ENCODE results near the gene ELF1. TPM values are rescaled to one million over a fixed set of nuclear protein-coding genes. Genes with fewer than 3 reads are reported as not detected.
A peak's percentile ranks its signal among the peaks of the same experiment; 100 is the strongest.
"Not testable (repeated sequence)": the region's sequence is repeated elsewhere in the genome, so short reads cannot be mapped to it uniquely, and the experiment has no call there.

ELF1 gene
- total RNA-seq, 1 donor from 2014 or later, result 136 TPM

DNA sequence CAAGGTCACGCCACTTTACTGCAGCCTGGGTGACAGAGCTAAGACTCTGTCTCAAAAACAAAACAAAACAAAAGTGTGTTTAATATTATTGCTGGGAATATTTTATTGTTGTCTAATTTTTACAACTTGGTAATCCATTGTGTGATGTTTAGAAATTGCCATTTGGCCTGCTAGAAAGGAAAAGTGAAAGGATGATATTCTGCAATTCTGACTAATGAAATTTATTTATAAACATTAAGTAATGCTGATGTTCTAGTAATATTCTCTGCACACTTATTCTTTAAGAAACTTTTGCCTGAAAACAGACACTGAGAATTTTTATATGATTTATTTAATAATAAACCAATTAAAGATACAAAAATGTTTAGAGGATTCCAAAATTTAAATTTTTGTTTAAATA is 87.4 kb downstream of the ELF1 start:
- TF ChIP-seq, protein P1, sequence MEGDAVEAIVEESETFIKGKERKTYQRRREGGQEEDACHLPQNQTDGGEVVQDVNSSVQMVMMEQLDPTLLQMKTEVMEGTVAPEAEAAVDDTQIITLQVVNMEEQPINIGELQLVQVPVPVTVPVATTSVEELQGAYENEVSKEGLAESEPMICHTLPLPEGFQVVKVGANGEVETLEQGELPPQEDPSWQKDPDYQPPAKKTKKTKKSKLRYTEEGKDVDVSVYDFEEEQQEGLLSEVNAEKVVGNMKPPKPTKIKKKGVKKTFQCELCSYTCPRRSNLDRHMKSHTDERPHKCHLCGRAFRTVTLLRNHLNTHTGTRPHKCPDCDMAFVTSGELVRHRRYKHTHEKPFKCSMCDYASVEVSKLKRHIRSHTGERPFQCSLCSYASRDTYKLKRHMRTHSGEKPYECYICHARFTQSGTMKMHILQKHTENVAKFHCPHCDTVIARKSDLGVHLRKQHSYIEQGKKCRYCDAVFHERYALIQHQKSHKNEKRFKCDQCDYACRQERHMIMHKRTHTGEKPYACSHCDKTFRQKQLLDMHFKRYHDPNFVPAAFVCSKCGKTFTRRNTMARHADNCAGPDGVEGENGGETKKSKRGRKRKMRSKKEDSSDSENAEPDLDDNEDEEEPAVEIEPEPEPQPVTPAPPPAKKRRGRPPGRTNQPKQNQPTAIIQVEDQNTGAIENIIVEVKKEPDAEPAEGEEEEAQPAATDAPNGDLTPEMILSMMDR (IDR thresholded peaks at IDR 0.05), result no peak
- intact Hi-C loops (cut with micrococcal nuclease), result no loop called here

DNA sequence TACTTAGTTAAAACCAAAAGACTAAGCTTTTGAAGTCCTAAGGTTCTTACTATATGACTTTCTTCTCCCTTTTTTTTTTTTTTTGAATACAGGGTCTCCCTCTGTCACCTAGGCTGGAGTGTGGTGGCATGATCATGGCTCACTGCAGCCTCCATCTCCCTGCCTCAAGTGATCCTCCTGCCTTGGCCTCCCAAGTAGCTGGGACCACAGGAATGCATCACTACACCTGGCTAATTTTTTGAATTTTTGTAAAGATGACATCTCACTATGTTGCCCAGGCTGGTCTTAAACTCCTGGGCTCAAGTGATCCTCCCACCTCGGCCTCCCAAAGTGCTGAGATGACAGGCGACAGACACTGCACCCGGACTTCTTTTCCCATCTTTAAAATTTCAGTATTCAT is 89.2 kb downstream of the ELF1 start:
- H3K4me3 Mint-ChIP-seq; H3K27ac Mint-ChIP-seq; H3K9me3 Mint-ChIP-seq; H3K27me3 Mint-ChIP-seq; CTCF ChIA-PET; ATAC-seq (ENCODE audit: low read depth); DNase-seq: not testable (repeated sequence)
- Mint-ChIP-seq H3K36me3 (ENCODE audit: low read depth) (peaks cover 47% of the 10 kb centered on the region), H3K4me1 (peaks cover 49% of the 10 kb centered on the region)
- POLR2A ChIA-PET, result interaction anchor here (1.3 kb wide), 1 partner anchor 8 kb away, joined by 6 read pairs; no protein-coding TSS in a partner anchor
- intact Hi-C loops (cut with micrococcal nuclease), result loop anchor here (10.0 kb wide), 1 partner anchor 1115 kb away; the partner anchor contains the start of gene DGKH

More for the DNA sequence above, 87.4 kb downstream of the ELF1 start:
- Mint-ChIP-seq H3K4me1 (peaks cover 53% of the 10 kb centered on the region), H3K36me3 (ENCODE audit: low read depth) (peaks cover 54% of the 10 kb centered on the region), H3K27ac (no peak overlapping the region), H3K4me3 (no peak overlapping the region), H3K9me3 (no peaks in the 10 kb centered on the region), H3K27me3 (no peaks in the 10 kb centered on the region)
- CTCF ChIA-PET, result no interaction called here
- POLR2A ChIA-PET, result no interaction called here
- no peak for DNase-seq
- ATAC-seq (ENCODE audit: low read depth), result no peak

DNA sequence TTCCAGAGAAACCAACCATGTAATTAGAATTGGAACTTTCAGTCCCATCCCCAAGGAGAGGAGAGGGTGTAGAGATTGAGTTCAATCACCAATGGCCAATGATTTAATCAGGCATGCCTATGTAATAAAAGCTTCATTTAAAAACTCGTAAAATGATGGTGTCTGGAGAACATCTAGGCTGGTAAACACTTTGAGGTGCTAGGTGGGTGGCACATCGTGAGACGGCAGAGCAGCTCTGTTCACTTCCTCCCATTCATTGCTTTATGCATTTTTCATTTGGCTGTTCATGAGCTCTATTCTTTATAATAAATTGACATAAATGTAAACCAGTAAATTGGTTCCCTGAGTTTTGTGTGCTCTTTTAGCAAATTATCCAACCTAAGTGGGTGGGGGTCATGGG is 90.1 kb downstream of the ELF1 start:
- Mint-ChIP-seq H3K4me3 (no peak overlapping the region), H3K27ac (peak overlapping the region; percentile 46), H3K4me1 (peaks cover 41% of the 10 kb centered on the region), H3K27me3 (no peaks in the 10 kb centered on the region), H3K36me3 (ENCODE audit: low read depth) (peaks cover 45% of the 10 kb centered on the region), H3K9me3 (no peaks in the 10 kb centered on the region)
- no peak for DNase-seq
- CTCF ChIA-PET, result no interaction called here
- POLR2A ChIA-PET, result interaction anchor here (1.3 kb wide), 1 partner anchor 7 kb away, joined by 6 read pairs; no protein-coding TSS in a partner anchor
- TF ChIP-seq, protein P1 (IDR thresholded peaks at IDR 0.05), result no peak
- intact Hi-C loops (cut with micrococcal nuclease), result loop anchor here (10.0 kb wide), 1 partner anchor 1116 kb away; the partner anchor contains the start of gene DGKH
- ATAC-seq (ENCODE audit: low read depth), result no peak

DNA sequence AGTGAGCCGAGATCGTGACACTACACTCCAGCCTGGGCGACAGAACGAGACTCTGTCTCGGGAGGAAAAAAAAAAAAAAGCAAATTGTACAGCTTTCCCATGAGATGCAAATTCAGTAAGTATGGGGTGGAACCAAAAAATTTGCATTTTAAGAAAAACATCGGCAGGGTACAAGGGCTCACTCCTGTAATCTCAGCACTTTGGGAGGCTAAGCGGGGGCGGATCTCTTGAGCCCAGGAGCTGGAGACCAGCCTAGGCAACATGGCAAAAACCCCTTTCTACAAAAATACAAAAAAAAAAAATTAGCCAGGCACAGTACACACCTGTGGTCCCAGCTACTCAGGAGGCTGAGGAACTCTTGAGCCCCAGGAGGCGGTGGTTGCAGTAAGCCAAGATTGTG is 91.2 kb downstream of the ELF1 start:
- Mint-ChIP-seq H3K27me3 (no peaks in the 10 kb centered on the region), H3K4me3 (no peak overlapping the region), H3K27ac (peak overlapping the region; percentile 41), H3K36me3 (ENCODE audit: low read depth) (peaks cover 35% of the 10 kb centered on the region), H3K9me3 (no peaks in the 10 kb centered on the region), H3K4me1 (peaks cover 31% of the 10 kb centered on the region)
- ChIA-PET CTCF (interaction anchor here (1.1 kb wide), 1 partner anchor 91 kb away, joined by 3 read pairs; the partner anchor contains the start of gene ELF1), POLR2A (interaction anchor here (1.0 to 1.1 kb wide), 3 partner anchors 9 to 133 kb away, joined by 3 to 4 read pairs (median 3); partner anchors contain the start of gene WBP4)
- ATAC-seq (ENCODE audit: low read depth) (no peak), DNase-seq (no peak)
- TF ChIP-seq, protein P1 (IDR thresholded peaks at IDR 0.05), result no peak
- intact Hi-C loops (cut with micrococcal nuclease), result loop anchor here (10.0 kb wide), 1 partner anchor 1117 kb away; the partner anchor contains the start of gene DGKH

DNA sequence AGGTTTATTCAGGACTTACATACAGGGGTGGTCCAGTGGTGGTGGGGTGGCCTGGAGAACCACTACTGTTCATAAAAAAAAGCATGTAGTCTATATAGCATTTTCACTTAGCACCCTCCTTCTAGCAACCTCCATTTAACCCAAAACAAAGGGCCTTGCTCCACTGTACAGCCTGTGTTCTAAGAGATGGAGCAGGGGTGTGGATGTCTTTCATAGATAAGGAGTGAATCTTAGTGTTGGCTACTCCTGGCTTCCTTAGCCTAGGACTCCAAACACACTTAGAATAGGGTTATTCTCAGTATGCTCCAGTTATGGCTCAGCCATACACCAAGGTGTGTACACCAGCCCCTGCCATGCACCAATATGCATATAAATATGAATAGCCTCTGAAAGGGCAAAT is 95.2 kb downstream of the ELF1 start:
- intact Hi-C loops (cut with micrococcal nuclease), result loop anchor here (5.0 to 10.0 kb wide), 3 partner anchors 208 to 1121 kb away; partner anchors contain the start of genes DGKH, KBTBD6 and NAA16
- no peak for ATAC-seq (ENCODE audit: low read depth)
- ChIA-PET CTCF (no interaction called here), POLR2A (no interaction called here)
- Mint-ChIP-seq H3K27ac (no peak overlapping the region), H3K4me3 (no peak overlapping the region), H3K27me3 (no peaks in the 10 kb centered on the region), H3K4me1 (peaks cover 35% of the 10 kb centered on the region), H3K9me3 (no peaks in the 10 kb centered on the region), H3K36me3 (ENCODE audit: low read depth) (peaks cover 13% of the 10 kb centered on the region)
- TF ChIP-seq, protein P1 (IDR thresholded peaks at IDR 0.05), result no peak
- DNase-seq, result no peak

Data from activated B cell treated with CpG ODN at 0.5 μM for 24 hours (primary cell).